22Rv1 (cell line): ENCODE results near the gene COMMD2.

Experiments used
- ZFX ChIP-seq: fragments of 450-650 bp; IDR thresholded peaks from 2 replicates; pipeline ENCODE4 v1.6.1; 2017; ENCODE audit warnings: antibody characterized with exemption, borderline replicate concordance
- TF ChIP-seq, protein P1 (sequence below): fragments of 450-650 bp; IDR thresholded peaks from 2 replicates; pipeline ENCODE4 v1.5.1; 2017; ENCODE audit warnings: mild to moderate bottlenecking

DNA sequence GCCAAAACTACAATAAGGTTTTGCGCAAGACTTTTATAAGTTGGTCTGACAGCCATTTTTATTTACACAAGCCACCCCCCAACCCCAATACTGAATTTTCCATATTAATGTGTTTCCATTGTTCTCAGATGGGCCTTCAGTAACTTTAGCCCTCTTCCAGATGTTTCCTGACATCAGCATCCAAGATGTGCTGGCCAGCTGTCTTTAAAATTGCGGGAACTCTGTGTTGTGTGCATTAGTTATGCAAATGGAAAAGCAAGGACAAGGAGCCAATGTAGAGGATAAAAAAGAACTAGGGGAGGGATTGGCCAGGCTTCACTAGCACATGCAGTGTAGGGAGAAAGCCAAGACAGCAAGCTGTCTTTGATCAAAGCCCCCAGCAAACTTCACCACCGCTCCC, 45.4 kb downstream of the COMMD2 start:
- TF ChIP-seq, protein P1, sequence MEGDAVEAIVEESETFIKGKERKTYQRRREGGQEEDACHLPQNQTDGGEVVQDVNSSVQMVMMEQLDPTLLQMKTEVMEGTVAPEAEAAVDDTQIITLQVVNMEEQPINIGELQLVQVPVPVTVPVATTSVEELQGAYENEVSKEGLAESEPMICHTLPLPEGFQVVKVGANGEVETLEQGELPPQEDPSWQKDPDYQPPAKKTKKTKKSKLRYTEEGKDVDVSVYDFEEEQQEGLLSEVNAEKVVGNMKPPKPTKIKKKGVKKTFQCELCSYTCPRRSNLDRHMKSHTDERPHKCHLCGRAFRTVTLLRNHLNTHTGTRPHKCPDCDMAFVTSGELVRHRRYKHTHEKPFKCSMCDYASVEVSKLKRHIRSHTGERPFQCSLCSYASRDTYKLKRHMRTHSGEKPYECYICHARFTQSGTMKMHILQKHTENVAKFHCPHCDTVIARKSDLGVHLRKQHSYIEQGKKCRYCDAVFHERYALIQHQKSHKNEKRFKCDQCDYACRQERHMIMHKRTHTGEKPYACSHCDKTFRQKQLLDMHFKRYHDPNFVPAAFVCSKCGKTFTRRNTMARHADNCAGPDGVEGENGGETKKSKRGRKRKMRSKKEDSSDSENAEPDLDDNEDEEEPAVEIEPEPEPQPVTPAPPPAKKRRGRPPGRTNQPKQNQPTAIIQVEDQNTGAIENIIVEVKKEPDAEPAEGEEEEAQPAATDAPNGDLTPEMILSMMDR: no peak
- no peak for TF ChIP-seq ZFX
